H9 (cell line): ENCODE measurements around the gene ANXA2. TPM values are rescaled to one million over a fixed set of nuclear protein-coding genes. Genes with fewer than 3 reads are reported as not detected.
"Not testable (repeated sequence)": the region's sequence is repeated elsewhere in the genome, so short reads cannot be mapped to it uniquely, and the experiment has no call there.

Source experiments
- DNase-seq: peaks from one replicate; pipeline ENCODE4 v3.0.0-alpha.2; 2017
- H2AFZ ChIP-seq: one replicate; pipeline ENCODE4 v1.6.1; 2013; ENCODE audit warnings: mild to moderate bottlenecking, low read length, control low read depth, moderate library complexity
- H2AK5ac ChIP-seq: 2 replicates; pipeline ENCODE4 v1.6.1; 2013; ENCODE audit warnings: low read length, control low read depth, mixed read lengths; ENCODE audit not compliant: insufficient read length
- H2BK120ac ChIP-seq: one replicate; pipeline ENCODE4 v1.6.1; 2013; ENCODE audit warnings: low read depth, mild to moderate bottlenecking, low read length, control low read depth, inconsistent platforms; ENCODE audit not compliant: poor library complexity, severe bottlenecking
- H2BK12ac ChIP-seq: 2 replicates; pipeline ENCODE4 v1.6.1; 2013; ENCODE audit warnings: low read length, control low read depth, mixed read lengths, low read depth; ENCODE audit not compliant: insufficient read length
- H2BK15ac ChIP-seq: 2 replicates; pipeline ENCODE4 v1.6.1; 2013; ENCODE audit warnings: low read depth, low read length, control low read depth
- H2BK20ac ChIP-seq: one replicate; pipeline ENCODE4 v1.6.1; 2013; ENCODE audit warnings: low read depth, mild to moderate bottlenecking, low read length, control low read depth, inconsistent platforms; ENCODE audit not compliant: poor library complexity, severe bottlenecking
- H2BK5ac ChIP-seq: 2 replicates; pipeline ENCODE4 v1.6.1; 2013; ENCODE audit warnings: low read length, control low read depth, mixed read lengths; ENCODE audit not compliant: insufficient read length
- H3K14ac ChIP-seq: 2 replicates; pipeline ENCODE4 v1.6.1; 2013; ENCODE audit warnings: low read length, control low read depth; ENCODE audit not compliant: insufficient read depth
- H3K18ac ChIP-seq: 2 replicates; pipeline ENCODE4 v1.6.1; 2013; ENCODE audit warnings: low read depth, mild to moderate bottlenecking, mixed read lengths, low read length, control low read depth; ENCODE audit not compliant: insufficient read length
- H3K23ac ChIP-seq: 2 replicates; pipeline ENCODE4 v1.6.1; 2013; ENCODE audit warnings: low read length, control low read depth, mixed read lengths, low read depth; ENCODE audit not compliant: insufficient read length
- H3K23me2 ChIP-seq: 2 replicates; pipeline ENCODE4 v1.6.1; 2013; ENCODE audit warnings: low read depth, mild to moderate bottlenecking, mixed read lengths, low read length, control low read depth; ENCODE audit not compliant: insufficient read length, poor library complexity, severe bottlenecking
- H3K27ac ChIP-seq: 2 replicates; pipeline ENCODE4 v1.5.1; 2013; ENCODE audit warnings: low read length, control low read depth, mixed read lengths, low read depth; ENCODE audit not compliant: insufficient read length
- H3K27me3 ChIP-seq: 2 replicates; pipeline ENCODE4 v1.6.1; 2013; ENCODE audit warnings: low read length, control low read depth, inconsistent platforms; ENCODE audit not compliant: insufficient read depth
- H3K4ac ChIP-seq: 2 replicates; pipeline ENCODE4 v1.6.1; 2013; ENCODE audit warnings: low read depth, mild to moderate bottlenecking, control low read depth, inconsistent platforms, low read length, moderate library complexity
- H3K4me1 ChIP-seq: 2 replicates; pipeline ENCODE4 v1.6.1; 2013; ENCODE audit warnings: low read length, control low read depth, inconsistent platforms; ENCODE audit not compliant: insufficient read depth
- H3K4me2 ChIP-seq: 2 replicates; pipeline ENCODE4 v1.6.1; 2013; ENCODE audit warnings: low read length, control low read depth, mixed read lengths; ENCODE audit not compliant: insufficient read length, insufficient read depth
- H3K56ac ChIP-seq: 2 replicates; pipeline ENCODE4 v1.6.1; 2013; ENCODE audit warnings: low read depth, mild to moderate bottlenecking, mixed read lengths, low read length, control low read depth; ENCODE audit not compliant: insufficient read length
- H3K79me1 ChIP-seq: 2 replicates; pipeline ENCODE4 v1.6.1; 2013; ENCODE audit warnings: low read depth, mild to moderate bottlenecking, moderate library complexity, low read length, control low read depth, inconsistent platforms; ENCODE audit not compliant: insufficient read depth, poor library complexity, severe bottlenecking
- H3K79me2 ChIP-seq: 2 replicates; pipeline ENCODE4 v1.6.1; 2013; ENCODE audit warnings: low read length, control low read depth, inconsistent platforms; ENCODE audit not compliant: insufficient read depth
- H3K9ac ChIP-seq: 2 replicates; pipeline ENCODE4 v1.6.1; 2013; ENCODE audit warnings: low read length, control low read depth, mixed read lengths; ENCODE audit not compliant: insufficient read length; ENCODE audit errors: extremely low read depth
- H3K9me3 ChIP-seq: one replicate; pipeline ENCODE4 v1.6.1; 2013; ENCODE audit warnings: low read depth, low read length, inconsistent platforms; ENCODE audit not compliant: control insufficient read depth
- H3T11ph ChIP-seq: one replicate; pipeline ENCODE4 v1.6.1; 2013; ENCODE audit warnings: mild to moderate bottlenecking, low read length, control low read depth, inconsistent platforms
- H4K20me1 ChIP-seq: one replicate; pipeline ENCODE4 v1.6.1; 2013; ENCODE audit not compliant: control insufficient read depth, insufficient read length, insufficient read depth
- H4K5ac ChIP-seq: 2 replicates; pipeline ENCODE4 v1.6.1; 2013; ENCODE audit warnings: low read depth, mild to moderate bottlenecking, mixed read lengths, low read length, control low read depth; ENCODE audit not compliant: insufficient read length
- H4K8ac ChIP-seq: replicated peaks from 2 replicates; pipeline ENCODE4 v1.6.1; 2013; ENCODE audit warnings: low read length, control low read depth, mixed read lengths, low read depth; ENCODE audit not compliant: insufficient read length
- H4K91ac ChIP-seq: 2 replicates; pipeline ENCODE4 v1.6.1; 2013; ENCODE audit warnings: low read depth, mild to moderate bottlenecking, moderate library complexity, mixed read lengths, low read length, control low read depth; ENCODE audit not compliant: insufficient read length
- H3K27ac Mint-ChIP-seq, 3 experiments: 2 replicates in 2 of 3; 3 replicates in 1 of 3; pipeline ENCODE4 v1.8.0; 2020 to 2021; ENCODE audit warnings: mixed read lengths in 3 of 3, mild to moderate bottlenecking in 1 of 3, moderate library complexity in 1 of 3
- H3K27me3 Mint-ChIP-seq: 2 replicates; pipeline ENCODE4 v1.8.0; 2021; ENCODE audit warnings: low read depth, mild to moderate bottlenecking, moderate library complexity, mixed read lengths
- H3K36me3 Mint-ChIP-seq, 3 experiments: 2 replicates in 2 of 3; 3 replicates in 1 of 3; pipeline ENCODE4 v1.8.0; 2020 to 2021; ENCODE audit warnings: low read depth in 3 of 3, mixed read lengths in 3 of 3; ENCODE audit not compliant: insufficient read depth in 1 of 3
- H3K4me1 Mint-ChIP-seq, 2 experiments: 2 replicates each; pipeline ENCODE4 v1.8.0; 2020; ENCODE audit warnings: mixed read lengths in 2 of 2
- H3K4me3 Mint-ChIP-seq, 2 experiments: 2 replicates in 1 of 2; 3 replicates in 1 of 2; pipeline ENCODE4 v1.8.0; 2020 to 2021; ENCODE audit warnings: mild to moderate bottlenecking in 2 of 2, mixed read lengths in 2 of 2, moderate library complexity in 1 of 2
- H3K9me3 Mint-ChIP-seq, 2 experiments: 2 replicates in 1 of 2; 3 replicates in 1 of 2; pipeline ENCODE4 v1.8.0; 2020; ENCODE audit warnings: mild to moderate bottlenecking in 2 of 2, mixed read lengths in 2 of 2, moderate library complexity in 1 of 2
- WGBS: extraction: QIAGEN DNeasy Blood & Tissue Kit; methylation state at CpG from one replicate; pipeline ENCODE4 v1.1.7; 2013; ENCODE audit warnings: missing lambda C conversion rate, low lambda C conversion rate, mixed read lengths; ENCODE audit not compliant: insufficient read length; ENCODE audit errors: extremely low coverage; 5-methylcytosine and 5-hydroxymethylcytosine counted together
- total RNA-seq: library from RNA; stranded (reverse); gene quantifications from 2 replicates; pipeline ENCODE4 v1.2.1, GENCODE V29; 2021
- TF ChIP-seq, protein P1 (sequence below): fragments of 200-600 bp; sonication (generic); conservative IDR thresholded peaks from 3 replicates; pipeline ENCODE4 v1.8.0; 2021; ENCODE audit warnings: antibody characterized with exemption, mild to moderate bottlenecking

Gene ANXA2
- total RNA-seq, 1 experiment from 2014 or later: 126 TPM

DNA sequence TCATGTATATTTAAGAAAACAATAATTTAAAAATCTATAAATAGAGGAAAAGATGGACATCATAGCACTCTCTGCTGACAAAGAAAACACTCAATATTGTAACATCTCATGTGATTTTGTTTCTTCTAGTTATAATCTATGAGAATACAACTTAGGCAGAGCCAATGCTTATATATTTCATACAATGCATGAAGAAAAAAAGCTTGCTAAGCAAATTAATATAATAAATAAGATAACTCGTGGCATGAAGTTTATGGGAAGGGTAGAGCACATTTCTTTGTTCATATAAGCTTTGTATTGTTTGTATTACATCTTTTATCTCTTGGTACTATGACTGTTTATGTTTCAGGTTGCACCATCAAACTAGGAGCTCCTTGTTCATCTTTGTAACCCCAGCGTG, 7.6 kb upstream of the ANXA2 start:
- Histone ChIP-seq H3K4me1 (no peaks in the 10 kb centered on the region; the same call in 1 of the 2 replicates), H3K79me1 (no peaks in the 10 kb centered on the region), H3K23ac (no peak overlapping the region), H2AK5ac (no peak overlapping the region), H3K4me2 (no peak overlapping the region), H3K18ac (no peak overlapping the region), H2BK15ac (no peak overlapping the region), H3T11ph (no peak overlapping the region), H3K14ac (no peak overlapping the region), H3K56ac (no peak overlapping the region), H2BK20ac (no peak overlapping the region), H3K79me2 (no peaks in the 10 kb centered on the region), H3K4ac (no peak overlapping the region), H4K5ac (no peak overlapping the region), H2AFZ (no peak overlapping the region), H3K9me3 (no peaks in the 10 kb centered on the region), H2BK5ac (no peak overlapping the region), H2BK12ac (no peak overlapping the region), H3K9ac (no peak overlapping the region), H3K27ac (no peak overlapping the region), H4K91ac (no peak overlapping the region), H2BK120ac (no peak overlapping the region), H3K23me2 (no peaks in the 10 kb centered on the region), H4K8ac (no peak overlapping the region), H4K20me1 (no peaks in the 10 kb centered on the region), H3K27me3 (no peaks in the 10 kb centered on the region)
- TF ChIP-seq, protein P1, sequence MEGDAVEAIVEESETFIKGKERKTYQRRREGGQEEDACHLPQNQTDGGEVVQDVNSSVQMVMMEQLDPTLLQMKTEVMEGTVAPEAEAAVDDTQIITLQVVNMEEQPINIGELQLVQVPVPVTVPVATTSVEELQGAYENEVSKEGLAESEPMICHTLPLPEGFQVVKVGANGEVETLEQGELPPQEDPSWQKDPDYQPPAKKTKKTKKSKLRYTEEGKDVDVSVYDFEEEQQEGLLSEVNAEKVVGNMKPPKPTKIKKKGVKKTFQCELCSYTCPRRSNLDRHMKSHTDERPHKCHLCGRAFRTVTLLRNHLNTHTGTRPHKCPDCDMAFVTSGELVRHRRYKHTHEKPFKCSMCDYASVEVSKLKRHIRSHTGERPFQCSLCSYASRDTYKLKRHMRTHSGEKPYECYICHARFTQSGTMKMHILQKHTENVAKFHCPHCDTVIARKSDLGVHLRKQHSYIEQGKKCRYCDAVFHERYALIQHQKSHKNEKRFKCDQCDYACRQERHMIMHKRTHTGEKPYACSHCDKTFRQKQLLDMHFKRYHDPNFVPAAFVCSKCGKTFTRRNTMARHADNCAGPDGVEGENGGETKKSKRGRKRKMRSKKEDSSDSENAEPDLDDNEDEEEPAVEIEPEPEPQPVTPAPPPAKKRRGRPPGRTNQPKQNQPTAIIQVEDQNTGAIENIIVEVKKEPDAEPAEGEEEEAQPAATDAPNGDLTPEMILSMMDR: no peak
- DNase-seq: no peak
- Mint-ChIP-seq H3K27me3 (no peaks in the 10 kb centered on the region; the same call in 1 of the 2 replicates), H3K27ac (no peak overlapping the region), H3K4me3 (no peak overlapping the region), H3K36me3 (no peaks in the 10 kb centered on the region), H3K9me3 (no peaks in the 10 kb centered on the region), H3K4me1 (peaks cover 13 to 18% of the 10 kb centered on the region in 2 experiments)
- WGBS: no CpG with 5 or more reads among the region's 2 CpGs

DNA sequence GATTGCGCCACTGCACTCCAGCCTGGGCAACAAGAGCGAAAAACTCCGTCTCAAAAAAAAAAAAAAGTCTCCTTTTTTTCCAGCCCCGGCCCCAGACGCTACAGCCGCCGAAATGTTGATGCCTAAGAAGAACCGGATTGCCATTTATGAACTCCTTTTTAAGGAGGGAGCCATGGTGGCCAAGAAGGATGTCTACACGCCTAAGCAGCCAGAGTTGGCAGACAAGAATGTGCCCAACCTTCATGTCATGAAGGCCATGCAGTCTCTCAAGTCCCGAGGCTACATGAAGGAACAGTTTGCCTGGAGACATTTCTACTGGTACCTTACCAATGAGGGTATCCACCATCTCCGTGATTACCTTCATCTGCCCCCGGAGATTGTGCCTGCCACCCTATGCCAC, 6.6 kb upstream of the ANXA2 start:
- H3K4me2 ChIP-seq, H2BK120ac ChIP-seq, H3K27ac ChIP-seq, H3K27ac Mint-ChIP-seq, H4K91ac ChIP-seq, H2BK12ac ChIP-seq, H3K9me3 ChIP-seq, H3K79me1 ChIP-seq, H3K4me3 Mint-ChIP-seq, H3K27me3 Mint-ChIP-seq, DNase-seq, H3K14ac ChIP-seq, H3K9me3 Mint-ChIP-seq, H3K4me1 ChIP-seq, H4K8ac ChIP-seq, H2AK5ac ChIP-seq, H2BK5ac ChIP-seq, H3K23me2 ChIP-seq, H3K27me3 ChIP-seq, H2BK20ac ChIP-seq, H4K5ac ChIP-seq, H3K36me3 Mint-ChIP-seq, H3K9ac ChIP-seq, H2BK15ac ChIP-seq, H3K56ac ChIP-seq, H4K20me1 ChIP-seq, H3K79me2 ChIP-seq, H2AFZ ChIP-seq, H3K23ac ChIP-seq, H3T11ph ChIP-seq, H3K18ac ChIP-seq, H3K4ac ChIP-seq: not testable (repeated sequence)
- WGBS: no CpG with 5 or more reads among the region's 12 CpGs
- H3K4me1 Mint-ChIP-seq: peaks cover 23 to 25% of the 10 kb centered on the region in 2 experiments
